IMR-90 (cell line): ENCODE data around the gene WDR27. TPM values are rescaled to one million over a fixed set of nuclear protein-coding genes. Genes with fewer than 3 reads are reported as not detected.

Experiments used
- ATAC-seq: fragments of 200-7000 bp; cut with Tn5 transposase; 2 replicates; pipeline ENCODE4 v1.9.1; 2020; ENCODE audit warnings: low read depth, mild to moderate bottlenecking, moderate library complexity
- BruUV-seq: library from RNA; stranded (reverse); fragments of 400-500 nt; replicated peaks from 2 replicates; lab custom pipeline; 2021; lab: Mats Ljungman, UMichigan
- CTCF ChIA-PET: fragments of 300-600 bp; formaldehyde crosslinking; extraction: SDS; loops from one replicate; lab custom pipeline; 2021; ENCODE audit warnings: antibody characterized with exemption; lab: Yijun Ruan, JAX
- POLR2A ChIA-PET: fragments of 300-600 bp; sonication (Branson Sonifier 250); formaldehyde crosslinking; loops from one replicate; lab custom pipeline; 2022; ENCODE audit warnings: antibody characterized with exemption; ENCODE audit not compliant: unreplicated experiment; lab: Charles Lee
- DNase-seq: peaks from one replicate; pipeline ENCODE4 v3.0.0; 2013
- H2AFZ ChIP-seq: replicated peaks from 2 replicates; pipeline ENCODE3; 2013; ENCODE audit warnings: low read length, mild to moderate bottlenecking; ENCODE audit not compliant: poor library complexity
- H2AK5ac ChIP-seq: 2 replicates; pipeline ENCODE4 v1.6.1; 2013; ENCODE audit warnings: low read depth, low read length, inconsistent platforms
- H2AK9ac ChIP-seq: replicated peaks from 2 replicates; pipeline ENCODE3; 2013; ENCODE audit warnings: mild to moderate bottlenecking, low read depth, low read length, moderate library complexity; ENCODE audit not compliant: poor library complexity
- H2BK120ac ChIP-seq: 2 replicates; pipeline ENCODE4 v1.6.1; 2013; ENCODE audit warnings: low read depth, low read length, inconsistent platforms
- H2BK15ac ChIP-seq: 3 replicates; pipeline ENCODE4 v1.6.1; 2013; ENCODE audit warnings: low read depth, low read length, inconsistent platforms
- H2BK20ac ChIP-seq: 2 replicates; pipeline ENCODE4 v1.6.1; 2013; ENCODE audit warnings: low read depth, mild to moderate bottlenecking, inconsistent platforms, low read length, moderate library complexity
- H2BK5ac ChIP-seq: 2 replicates; pipeline ENCODE4 v1.6.1; 2013; ENCODE audit warnings: mild to moderate bottlenecking, low read depth, low read length, inconsistent platforms; ENCODE audit not compliant: poor library complexity, severe bottlenecking
- H3K14ac ChIP-seq: replicated peaks from 2 replicates; pipeline ENCODE4 v1.6.1; 2013; ENCODE audit warnings: low read depth, low read length, inconsistent platforms
- H3K18ac ChIP-seq: 2 replicates; pipeline ENCODE4 v1.6.1; 2013; ENCODE audit warnings: low read depth, low read length, control low read depth
- H3K23ac ChIP-seq: 2 replicates; pipeline ENCODE4 v1.6.1; 2013; ENCODE audit warnings: low read depth, low read length, inconsistent platforms
- H3K27ac ChIP-seq: 2 replicates; pipeline ENCODE4 v1.5.1; 2013; ENCODE audit warnings: mild to moderate bottlenecking, control low read depth, low read length; ENCODE audit not compliant: insufficient read depth
- H3K27me3 ChIP-seq: 2 replicates; pipeline ENCODE4 v1.6.1; 2013; ENCODE audit warnings: low read length; ENCODE audit not compliant: control insufficient read depth, insufficient read depth
- H3K36me3 ChIP-seq: 2 replicates; pipeline ENCODE4 v1.6.1; 2013; ENCODE audit warnings: low read length, mixed read lengths; ENCODE audit not compliant: control insufficient read depth, insufficient read depth
- H3K4ac ChIP-seq: 2 replicates; pipeline ENCODE4 v1.6.1; 2013; ENCODE audit warnings: low read depth, low read length, inconsistent platforms
- H3K4me1 ChIP-seq: 2 replicates; pipeline ENCODE4 v1.6.1; 2013; ENCODE audit warnings: low read length, mixed read lengths; ENCODE audit not compliant: control insufficient read depth, insufficient read depth
- H3K4me2 ChIP-seq: 2 replicates; pipeline ENCODE4 v1.6.1; 2013; ENCODE audit warnings: low read depth, mild to moderate bottlenecking, control low read depth, low read length, moderate library complexity
- H3K4me3 ChIP-seq: 2 replicates; pipeline ENCODE4 v1.5.1; 2013; ENCODE audit warnings: low read depth, mild to moderate bottlenecking, control low read depth, low read length, moderate library complexity; ENCODE audit not compliant: insufficient read depth
- H3K56ac ChIP-seq: 2 replicates; pipeline ENCODE4 v1.6.1; 2013; ENCODE audit warnings: low read length, inconsistent platforms; ENCODE audit not compliant: insufficient read depth; ENCODE audit errors: extremely low read depth
- H3K79me1 ChIP-seq, 2 experiments: 2 replicates each; pipeline ENCODE4 v1.6.1; 2013; ENCODE audit warnings: low read length in 2 of 2, inconsistent platforms in 1 of 2, low read depth in 1 of 2
- H3K9ac ChIP-seq: 2 replicates; pipeline ENCODE4 v1.6.1; 2013; ENCODE audit warnings: low read depth, low read length, control low read depth
- H3K9me1 ChIP-seq: 2 replicates; pipeline ENCODE4 v1.6.1; 2013; ENCODE audit warnings: low read length, inconsistent platforms; ENCODE audit not compliant: insufficient read depth
- H3K9me3 ChIP-seq: 2 replicates; pipeline ENCODE4 v1.6.1; 2013; ENCODE audit warnings: low read length; ENCODE audit not compliant: control insufficient read depth, insufficient read depth
- H4K20me1 ChIP-seq: 2 replicates; pipeline ENCODE4 v1.6.1; 2013; ENCODE audit warnings: low read length, inconsistent platforms; ENCODE audit not compliant: insufficient read depth
- H4K5ac ChIP-seq: 2 replicates; pipeline ENCODE4 v1.6.1; 2013; ENCODE audit warnings: mild to moderate bottlenecking, low read depth, low read length, control low read depth
- H4K8ac ChIP-seq, 2 experiments: 2 replicates each; pipeline ENCODE4 v1.6.1; 2013; ENCODE audit warnings: low read depth in 2 of 2, low read length in 2 of 2, control low read depth in 1 of 2, inconsistent platforms in 1 of 2
- H4K91ac ChIP-seq: 2 replicates; pipeline ENCODE4 v1.6.1; 2013; ENCODE audit warnings: low read depth, low read length, inconsistent platforms; ENCODE audit not compliant: insufficient read depth
- BHLHE40 ChIP-seq: fragments of 150-350 bp; IDR thresholded peaks from 2 replicates; pipeline ENCODE4 v1.6.1; 2016; ENCODE audit warnings: mild to moderate bottlenecking, low read depth, low read length
- CEBPB ChIP-seq: IDR thresholded peaks from 2 replicates; pipeline ENCODE4 v1.6.1; 2012; ENCODE audit warnings: low read depth, low read length, improper control_type of control experiment
- FOS ChIP-seq: fragments of 150-350 bp; IDR thresholded peaks from 2 replicates; pipeline ENCODE4 v1.6.1; 2016; ENCODE audit warnings: low read depth, low read length
- POLR2A ChIP-seq: IDR thresholded peaks from 2 replicates; pipeline ENCODE4 v1.6.1; 2012; ENCODE audit warnings: mild to moderate bottlenecking, low read depth, low read length
- RAD21 ChIP-seq: IDR thresholded peaks from 2 replicates; pipeline ENCODE4 v1.6.1; 2012; ENCODE audit warnings: low read length, improper control_type of control experiment
- RCOR1 ChIP-seq: IDR thresholded peaks from 2 replicates; pipeline ENCODE4 v1.6.1; 2012; ENCODE audit warnings: mild to moderate bottlenecking, low read length, improper control_type of control experiment; ENCODE audit not compliant: insufficient replicate concordance
- WGBS, 2 experiments: methylation state at CpG; one replicate each; pipeline versions ENCODE4 v1.1.5 to v1.1.7; 2013; ENCODE audit warnings: missing lambda C conversion rate in 2 of 2; ENCODE audit not compliant: insufficient read length in 1 of 2; ENCODE audit errors: extremely low coverage in 2 of 2; 5-methylcytosine and 5-hydroxymethylcytosine counted together
- dilution Hi-C: fragments of 300-500 bp; cut with HindIII; formaldehyde crosslinking; loops from one replicate; pipeline ENCODE4 v1.14.3; 2018; ENCODE audit warnings: low sequenced_read_pairs; ENCODE audit not compliant: unreplicated experiment
- in situ Hi-C: fragments of 300-500 bp; cut with MboI; formaldehyde crosslinking; loops from 3 replicates; pipeline ENCODE4 v1.14.3; 2019; ENCODE audit warnings: low sequenced_read_pairs, inconsistent platforms, mixed read lengths
- intact Hi-C: fragments of 100-400 bp; cut with micrococcal nuclease; formaldehyde crosslinking; loops from 2 replicates; pipeline ENCODE4 v1.10.0; 2022
- polyA plus RNA-seq, 3 experiments: library from polyadenylated mRNA; depleted of rRNA; stranded (reverse); fragments of >200 nt; gene quantifications; 2 replicates each; pipeline ENCODE4 v1.2.3, GENCODE V29; 2012; ENCODE audit warnings: low replicate concordance in 1 of 3
- total RNA-seq: library from RNA; depleted of rRNA; stranded (reverse); fragments of >200 nt; gene quantifications from 2 replicates; pipeline ENCODE4 v1.2.3, GENCODE V29; 2012

Gene WDR27
- total and polyA plus RNA-seq, 2 of the 4 experiments (the other 2 are of a cell fraction): 7.0 to 18.5 TPM

DNA sequence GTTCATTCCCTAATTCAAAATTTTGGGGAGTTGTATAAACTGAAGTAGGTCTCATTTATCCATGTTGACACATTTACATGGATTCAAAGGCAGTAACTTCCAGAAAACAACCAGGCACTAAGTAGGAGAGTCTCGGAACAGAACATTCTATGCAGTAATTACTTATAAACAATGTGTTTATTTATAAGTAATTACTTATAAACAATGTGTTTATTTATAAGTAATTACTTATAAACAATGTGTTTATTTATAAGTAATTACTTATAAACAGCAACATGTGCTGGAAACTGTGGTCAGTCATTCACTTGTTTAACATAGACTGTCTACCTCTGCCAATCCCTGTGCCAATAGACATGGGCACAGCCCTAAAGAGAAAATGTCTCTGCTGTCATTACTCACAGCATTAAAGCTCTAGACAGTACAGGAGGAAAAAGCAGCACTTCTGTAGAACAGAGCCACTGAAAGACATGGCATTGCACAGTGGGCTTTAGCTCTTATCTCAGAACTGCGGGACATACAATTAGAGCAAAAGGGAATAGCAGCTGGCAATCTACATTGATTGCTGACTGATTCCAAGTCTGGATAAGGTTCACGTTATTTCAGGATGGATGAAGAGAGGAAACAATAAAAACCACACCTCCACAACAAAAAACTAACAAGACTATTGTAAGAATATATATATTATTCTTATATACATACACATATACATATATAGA is 188.2 kb downstream of the WDR27 start:
- dilution Hi-C loops: no loop called here
- H3K27ac ChIP-seq: no peak overlapping the region
- intact Hi-C loops: no loop called here
- H3K9me1 ChIP-seq: no peaks in the 10 kb centered on the region
- BruUV-seq: no TSS peak
- H2BK15ac ChIP-seq: no peak overlapping the region
- H4K91ac ChIP-seq: no peak overlapping the region
- no peak overlapping the region for H3K9ac ChIP-seq
- no peak overlapping the region for H4K8ac ChIP-seq
- H3K4ac ChIP-seq: no peak overlapping the region
- H4K5ac ChIP-seq: no peak overlapping the region
- H3K56ac ChIP-seq: no peak overlapping the region
- no peak overlapping the region for H3K18ac ChIP-seq
- no peaks in the 10 kb centered on the region for H4K20me1 ChIP-seq
- POLR2A ChIA-PET: no interaction called here
- no peak overlapping the region for H2BK120ac ChIP-seq
- H2AFZ ChIP-seq: no peak overlapping the region
- no peak overlapping the region for H3K4me2 ChIP-seq
- no peaks in the 10 kb centered on the region for H3K36me3 ChIP-seq
- no peak for ATAC-seq
- no peaks in the 10 kb centered on the region for H3K79me1 ChIP-seq
- WGBS, 2 experiments: 80% methylated on average over 1 of the region's 3 CpGs; no CpG with 5 or more reads in 1 of the 2 experiments
- H2AK9ac ChIP-seq: no peak overlapping the region
- in situ Hi-C loops: loop anchor here (10.0 kb wide), 2 partner anchors 559 to 619 kb away; no protein-coding TSS in a partner anchor
- TF ChIP-seq RAD21 (no peak), POLR2A (no peak), FOS (no peak), RCOR1 (no peak), BHLHE40 (no peak), CEBPB (no peak)
- no peaks in the 10 kb centered on the region for H3K4me1 ChIP-seq
- H3K9me3 ChIP-seq: peaks cover 6% of the 10 kb centered on the region; the same call in 1 of the 2 replicates
- no peak for DNase-seq
- no peak overlapping the region for H2BK5ac ChIP-seq
- H3K27me3 ChIP-seq: no peaks in the 10 kb centered on the region
- CTCF ChIA-PET: interaction anchor here (1.0 kb wide), 1 partner anchor 22 kb away, joined by 3 read pairs; no protein-coding TSS in a partner anchor
- H3K23ac ChIP-seq: no peak overlapping the region
- no peak overlapping the region for H3K4me3 ChIP-seq
- no peak overlapping the region for H2BK20ac ChIP-seq
- no peak overlapping the region for H3K14ac ChIP-seq
- H2AK5ac ChIP-seq: no peak overlapping the region
